Stimulated activated CD8-positive, alpha-beta memory T cell treated with anti-CD3 and anti-CD28 coated beads, Interleukin-2, amount 100 ng/mL, for 48 hours (primary cell): ENCODE measurements around the gene THRB.

Source experiments
- DNase-seq, 2 donors: peaks; one replicate each; pipeline ENCODE4 v3.0.0-alpha.2; 2020; ENCODE audit warnings: low read depth in 2 of 2

THRB gene

DNA sequence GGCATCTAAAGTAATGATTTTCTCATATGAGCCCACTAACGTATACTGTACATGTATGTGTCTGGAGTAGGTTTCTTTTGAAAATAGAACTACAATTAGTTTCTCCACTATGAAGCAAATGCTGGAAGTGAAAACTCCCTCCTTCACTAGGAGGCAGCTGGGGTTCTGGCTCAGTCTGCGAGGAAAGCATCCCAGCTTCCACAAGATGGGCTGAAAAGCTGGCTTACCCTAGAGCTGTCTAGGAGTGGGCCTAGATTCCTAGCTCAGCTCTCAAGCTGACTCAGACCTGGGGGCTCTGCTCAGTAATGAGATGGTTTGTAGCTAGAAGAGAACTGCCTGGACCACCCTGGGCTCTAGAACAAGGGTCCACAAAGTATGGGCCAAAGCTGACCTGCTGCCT lies 268.3 kb downstream of the THRB start:
- no peak for DNase-seq

DNA sequence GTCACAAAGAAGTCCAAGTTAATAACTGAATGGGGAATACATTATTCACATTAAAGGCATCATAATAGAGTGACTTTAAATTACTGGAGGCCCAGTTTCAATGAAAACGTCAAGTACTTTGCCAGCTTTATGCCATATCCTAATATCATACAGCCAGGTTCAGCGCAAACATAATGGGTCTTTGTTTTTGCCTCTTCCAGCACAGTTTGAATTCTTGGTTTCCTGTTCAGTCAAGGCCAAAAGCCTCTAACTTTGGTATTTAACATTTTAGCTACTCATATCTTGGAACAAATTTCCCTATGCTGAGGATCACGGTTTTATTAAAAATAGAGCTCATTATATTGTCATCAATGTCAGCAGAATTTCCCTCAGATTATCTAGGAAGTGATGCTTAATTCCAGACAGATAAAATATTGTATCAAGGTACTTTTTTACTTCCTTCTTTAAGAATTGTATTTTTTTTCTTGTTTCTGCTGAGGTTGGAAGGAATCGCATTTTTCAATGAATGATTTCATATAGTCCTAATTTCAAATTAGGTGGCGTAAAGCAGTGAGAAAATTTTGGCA lies 269.2 kb downstream of the THRB start:
- no peak for DNase-seq

GRCh38 chr3:24224666-24225384 lies 269.8 kb downstream of the THRB start:
- no peak for DNase-seq

GRCh38 chr3:24222165-24222805 lies 272.4 kb downstream of the THRB start:
- DNase-seq, result no peak

- DNase-seq, result no peak
Measured at GRCh38 chr3:24220859-24221657, 273.6 kb downstream of the THRB start.

GRCh38 chr3:24215502-24215901 lies 279.1 kb downstream of the THRB start:
- no peak for DNase-seq

GRCh38 chr3:24211381-24211780 lies 283.3 kb downstream of the THRB start:
- no peak for DNase-seq

GRCh38 chr3:24202071-24202470 lies 292.6 kb downstream of the THRB start:
- no peak for DNase-seq

GRCh38 chr3:24201301-24201700 lies 293.3 kb downstream of the THRB start:
- no peak for DNase-seq

DNA sequence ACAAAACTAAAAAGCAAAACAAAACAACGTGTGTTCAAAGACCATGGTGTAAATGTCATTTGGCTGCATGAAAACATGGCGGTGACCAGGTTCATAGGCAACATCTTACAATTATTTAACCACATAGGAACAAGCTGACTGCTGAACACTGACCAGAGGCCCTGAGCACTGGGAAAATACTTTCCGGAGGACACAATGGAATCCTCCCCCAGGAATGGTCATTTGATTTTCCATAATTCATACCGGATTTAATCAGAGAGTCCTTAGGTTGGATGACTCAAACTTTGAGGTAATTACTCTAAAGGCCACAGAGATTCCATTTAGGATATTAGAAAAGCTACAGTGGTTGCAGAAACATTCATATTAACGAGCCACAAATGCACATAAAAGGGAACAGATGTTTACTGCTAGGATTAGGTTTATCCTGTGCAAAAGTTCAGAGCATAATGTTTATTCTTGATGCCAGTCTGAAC lies 294.8 kb downstream of the THRB start:
- no peak for DNase-seq

DNA sequence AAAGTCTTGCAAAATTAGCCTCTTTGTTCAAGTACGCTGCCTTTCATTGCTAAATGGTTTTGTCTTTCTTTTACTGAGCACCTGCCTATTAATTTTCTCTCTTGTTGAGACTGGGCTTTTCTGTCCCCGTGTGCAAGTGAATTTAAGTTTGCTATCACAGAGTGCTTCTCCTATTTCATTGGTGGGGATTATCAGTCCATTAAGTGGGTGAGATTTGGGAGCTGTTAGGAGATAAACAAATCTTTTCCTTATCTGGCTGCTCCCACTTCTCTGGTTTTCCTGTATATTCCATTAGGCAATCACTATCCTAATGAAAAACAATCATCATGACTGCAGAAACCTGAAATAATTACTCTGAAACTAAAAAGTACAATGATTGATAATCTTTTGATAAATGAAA lies 295.4 kb downstream of the THRB start:
- DNase-seq, result no peak

- no peak for DNase-seq
Measured at GRCh38 chr3:24198728-24199127, 295.9 kb downstream of the THRB start.

GRCh38 chr3:24197809-24198208 lies 296.8 kb downstream of the THRB start:
- DNase-seq, result no peak

GRCh38 chr3:24196526-24196925 lies 298.1 kb downstream of the THRB start:
- no peak for DNase-seq

GRCh38 chr3:24195504-24196230 lies 299.0 kb downstream of the THRB start:
- no peak for DNase-seq

DNA sequence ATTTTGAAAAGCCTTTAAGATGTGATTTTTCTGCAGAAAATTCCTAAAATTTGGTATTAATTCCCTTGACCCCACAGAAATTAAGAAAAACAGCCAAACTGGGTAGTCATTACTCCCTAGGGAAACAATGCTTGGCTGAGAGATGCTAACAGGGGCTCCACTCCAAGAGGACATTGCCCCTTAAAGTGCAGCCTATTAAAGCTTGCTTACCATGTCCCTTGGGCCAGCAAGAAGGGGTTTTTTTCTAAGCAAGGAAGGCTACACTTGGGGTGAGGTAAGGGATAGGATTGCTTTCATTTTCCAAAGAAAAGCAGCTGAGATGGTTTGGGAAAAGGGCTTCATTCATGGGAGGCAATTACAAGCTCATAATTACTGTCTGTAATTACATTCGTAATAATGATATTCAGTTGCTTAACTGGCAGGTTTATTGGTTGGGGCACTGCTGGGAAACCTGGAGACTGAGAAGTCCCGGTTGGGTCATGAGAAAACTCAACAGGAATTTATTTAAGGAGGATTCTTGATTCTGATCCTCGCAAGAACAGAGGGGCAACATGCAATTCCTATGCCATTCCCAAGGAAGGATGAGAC lies 302.1 kb downstream of the THRB start:
- no peak for DNase-seq

DNA sequence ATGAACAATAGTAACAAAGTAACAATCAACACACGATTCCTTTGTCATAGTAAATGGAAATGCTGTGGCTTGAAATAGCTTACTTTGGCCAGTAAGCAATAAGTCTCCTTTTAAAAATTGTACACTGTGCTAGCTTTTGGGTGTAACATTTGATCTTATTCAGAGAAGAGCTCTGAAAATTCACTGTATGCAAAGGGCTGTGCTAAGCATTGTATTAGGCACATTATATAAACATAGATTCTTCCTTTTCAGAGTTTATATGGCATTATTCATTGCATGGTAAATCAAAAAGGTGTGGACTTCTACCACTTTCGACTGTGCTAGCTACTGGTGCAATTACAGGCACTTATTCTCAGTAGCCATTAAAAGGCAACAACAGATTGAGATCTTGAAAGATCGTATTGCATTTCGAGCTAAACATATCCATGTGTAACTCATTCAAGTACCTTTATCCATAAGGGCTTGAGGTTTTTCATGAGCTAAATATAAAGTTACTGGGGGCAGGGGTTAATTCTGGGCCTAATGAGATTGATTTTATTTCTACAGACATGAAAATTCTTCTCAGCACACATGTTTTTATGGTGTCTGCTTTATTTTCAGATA lies 302.7 kb downstream of the THRB start:
- DNase-seq, result no peak

DNA sequence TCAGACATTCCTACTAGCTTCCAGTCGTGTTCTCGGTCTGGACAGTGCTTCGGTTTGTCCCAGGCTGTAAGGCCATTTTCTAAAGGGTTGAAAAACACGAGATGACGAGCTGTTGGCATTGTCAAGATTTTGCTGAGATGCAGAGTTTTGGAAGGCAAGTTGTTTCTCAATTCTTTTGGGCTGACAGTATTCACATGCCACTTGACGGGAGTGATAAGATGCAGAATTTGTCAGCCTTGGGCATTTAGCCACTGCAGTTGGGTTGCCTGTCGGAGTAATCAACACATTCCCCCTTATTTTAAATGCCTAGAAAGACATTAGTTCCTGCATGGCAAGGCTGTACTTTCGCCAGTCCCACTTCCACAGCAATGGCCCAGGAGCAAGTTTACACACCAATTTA lies 304.4 kb downstream of the THRB start:
- DNase-seq, result no peak

DNA sequence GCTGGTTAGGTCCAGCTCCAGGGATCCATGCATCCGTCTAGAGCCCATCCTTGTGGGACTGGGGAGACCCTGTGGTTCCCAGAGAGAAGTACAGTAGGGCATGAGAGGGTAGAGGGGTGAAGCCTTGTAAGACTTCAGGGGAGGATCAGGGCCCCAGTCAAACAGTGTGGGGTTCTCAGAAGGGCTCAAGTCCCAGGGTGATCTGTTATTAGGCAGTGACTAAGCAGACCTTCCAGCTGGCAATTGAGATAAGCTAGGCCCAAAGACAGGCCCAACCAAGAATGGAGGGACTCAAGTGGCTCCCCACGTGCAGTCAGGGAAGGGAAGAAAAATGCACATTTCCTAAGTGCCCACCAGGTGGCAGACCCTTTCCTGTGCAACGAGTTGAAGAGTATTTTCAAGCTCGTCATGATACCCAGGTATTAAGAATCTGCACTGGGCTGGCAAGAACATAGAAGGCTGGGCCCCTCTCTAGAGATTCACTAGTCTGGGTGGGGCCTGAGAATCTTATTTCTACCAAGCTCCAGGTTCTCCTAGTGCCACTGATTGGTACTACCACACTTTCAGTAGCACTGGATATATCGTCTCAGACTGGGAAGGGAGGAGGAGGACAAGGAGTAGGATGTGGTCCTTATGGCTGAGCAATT lies 308.8 kb downstream of the THRB start:
- DNase-seq, result peak in 1 of 2 donors; percentile 1

- DNase-seq, result no peak
Measured at GRCh38 chr3:24184528-24185176, 310.0 kb downstream of the THRB start.
